GM19351 (cell line): Measurements from ENCODE around the gene CTRB1.

Source experiments
- ATAC-seq: cut with Tn5 transposase; IDR thresholded peaks from one replicate; pipeline ENCODE4 v1.9.1; 2021; ENCODE audit warnings: mild to moderate bottlenecking, moderate library complexity; ENCODE audit not compliant: unreplicated experiment

Gene CTRB1

DNA sequence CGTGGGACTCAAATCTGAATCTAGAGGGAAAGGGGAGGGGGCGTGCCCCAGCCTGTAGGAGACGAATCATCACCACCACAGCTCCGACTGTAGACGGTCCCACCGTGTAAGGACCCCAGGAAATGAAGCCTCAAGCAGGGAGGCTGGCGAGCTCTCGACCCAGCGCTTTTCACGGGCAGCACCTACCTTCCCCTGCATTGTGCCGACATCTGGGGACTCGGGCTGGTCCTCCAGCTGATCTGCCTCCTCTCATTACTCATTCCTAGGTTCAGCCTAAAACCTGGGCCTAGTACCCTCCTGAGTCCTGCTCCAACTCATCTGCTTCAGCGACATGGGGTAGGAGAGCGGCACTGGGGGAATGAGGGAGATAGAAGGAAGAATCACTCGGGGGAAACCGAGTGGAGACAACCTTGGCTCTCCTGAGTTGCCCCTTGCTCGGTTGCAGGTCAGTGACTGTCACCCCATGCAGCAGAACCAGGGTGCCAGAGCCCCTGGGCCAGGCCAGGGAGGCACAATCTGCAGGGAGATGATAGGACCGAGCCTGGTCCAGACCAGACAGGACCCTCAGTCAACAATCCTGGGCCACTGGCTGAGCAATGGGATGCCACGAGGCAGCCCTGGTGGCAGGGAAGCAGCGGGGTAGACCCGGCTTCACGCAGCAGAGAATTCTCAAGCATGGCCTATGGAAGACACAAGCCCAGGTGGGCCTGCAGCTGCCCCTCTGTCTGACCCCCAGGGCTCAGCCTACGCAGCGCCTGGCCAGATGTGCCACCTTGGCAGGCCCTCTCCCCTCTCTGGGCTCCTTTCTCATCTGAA lies 33.5 kb downstream of the CTRB1 start:
- no peak for ATAC-seq

- ATAC-seq: no peak
These were observed 34.4 kb downstream of the CTRB1 start for GRCh38 chr16:75252946-75253911.

DNA sequence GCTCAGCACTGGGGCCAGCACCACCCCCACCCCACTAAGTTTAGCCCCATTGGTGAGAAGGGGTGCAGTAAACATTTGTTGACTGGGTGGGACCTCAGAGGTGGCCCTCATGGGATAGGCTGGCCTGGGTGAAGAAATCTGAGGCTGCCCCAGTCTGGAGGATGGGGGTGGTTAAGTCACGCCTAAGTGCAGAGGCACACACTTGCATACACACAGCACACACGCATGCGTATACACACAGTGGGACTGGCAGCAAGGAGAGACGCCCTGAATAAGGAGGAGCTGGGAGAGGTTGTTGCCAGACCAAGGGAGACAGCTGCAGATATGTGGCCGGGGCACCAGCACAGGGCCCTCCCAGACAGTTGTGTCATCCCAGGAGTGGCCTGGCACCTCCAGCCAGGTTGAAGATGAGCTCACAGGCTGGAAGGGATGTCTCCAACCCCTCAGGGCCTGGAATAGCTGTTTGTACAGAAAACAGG lies 35.6 kb downstream of the CTRB1 start:
- no peak for ATAC-seq

- no peak for ATAC-seq
These were observed 37.3 kb downstream of the CTRB1 start for GRCh38 chr16:75256059-75256571.

- no peak for ATAC-seq
These were observed 38.0 kb downstream of the CTRB1 start for GRCh38 chr16:75256696-75257343.

- no peak for ATAC-seq
These were observed 39.4 kb downstream of the CTRB1 start for GRCh38 chr16:75257886-75258806.

- ATAC-seq: no peak
These were observed 40.0 kb downstream of the CTRB1 start for GRCh38 chr16:75258807-75259141.

- ATAC-seq: no peak
These were observed 42.2 kb downstream of the CTRB1 start for GRCh38 chr16:75260851-75261589.

GRCh38 chr16:75261590-75262078 lies 42.8 kb downstream of the CTRB1 start:
- no peak for ATAC-seq

DNA sequence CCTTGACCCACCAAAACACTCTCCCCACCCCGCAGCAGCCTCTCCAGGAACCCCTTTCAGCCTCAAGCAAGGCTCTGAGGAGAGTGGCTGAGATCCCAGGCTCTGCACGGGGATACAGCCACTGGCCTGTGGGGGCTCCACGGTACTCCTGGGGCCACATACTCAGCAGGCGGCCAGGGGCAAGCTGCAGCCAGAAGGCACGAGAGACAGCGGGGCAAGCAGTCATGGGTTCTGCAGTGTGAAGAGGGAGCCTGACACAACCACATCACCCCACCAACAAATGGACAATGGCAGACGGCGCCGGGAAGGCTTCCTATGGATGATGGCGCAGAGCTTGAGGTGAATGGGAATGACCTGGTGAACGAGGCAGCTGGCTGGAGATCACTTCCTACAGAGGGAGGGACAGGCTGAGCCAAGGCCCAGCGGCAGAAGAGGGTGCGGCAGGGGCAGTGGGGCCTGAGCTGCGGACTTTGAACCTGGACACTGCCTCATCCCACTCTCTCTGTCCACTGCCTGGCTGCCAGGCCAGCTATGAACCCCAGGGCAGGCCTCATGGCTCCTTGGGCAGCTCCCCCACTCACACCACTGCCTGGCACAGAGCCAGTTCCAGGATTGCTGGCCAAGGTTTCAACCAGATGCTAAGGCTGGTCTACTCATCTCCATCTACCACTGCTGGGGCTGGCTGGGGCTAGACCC lies 43.5 kb downstream of the CTRB1 start:
- ATAC-seq: no peak

DNA sequence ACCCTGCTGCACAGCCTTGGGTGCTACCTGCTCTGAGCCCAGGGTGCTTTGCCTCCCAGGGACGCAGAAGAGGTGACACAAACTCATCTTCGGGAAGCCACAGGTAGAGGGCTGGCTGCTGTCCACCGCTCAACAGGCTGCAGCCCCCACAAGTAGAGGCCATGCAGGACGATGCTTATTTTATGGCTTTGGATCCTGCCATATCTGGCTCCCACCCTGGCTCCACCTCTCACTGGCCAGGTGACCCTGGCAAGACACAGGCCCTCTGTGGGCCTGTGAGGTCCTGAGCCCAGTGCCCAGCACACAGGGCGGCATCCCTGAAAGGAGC lies 44.0 kb downstream of the CTRB1 start:
- ATAC-seq: no peak

GRCh38 chr16:75263291-75263962 lies 44.6 kb downstream of the CTRB1 start:
- ATAC-seq: no peak

DNA sequence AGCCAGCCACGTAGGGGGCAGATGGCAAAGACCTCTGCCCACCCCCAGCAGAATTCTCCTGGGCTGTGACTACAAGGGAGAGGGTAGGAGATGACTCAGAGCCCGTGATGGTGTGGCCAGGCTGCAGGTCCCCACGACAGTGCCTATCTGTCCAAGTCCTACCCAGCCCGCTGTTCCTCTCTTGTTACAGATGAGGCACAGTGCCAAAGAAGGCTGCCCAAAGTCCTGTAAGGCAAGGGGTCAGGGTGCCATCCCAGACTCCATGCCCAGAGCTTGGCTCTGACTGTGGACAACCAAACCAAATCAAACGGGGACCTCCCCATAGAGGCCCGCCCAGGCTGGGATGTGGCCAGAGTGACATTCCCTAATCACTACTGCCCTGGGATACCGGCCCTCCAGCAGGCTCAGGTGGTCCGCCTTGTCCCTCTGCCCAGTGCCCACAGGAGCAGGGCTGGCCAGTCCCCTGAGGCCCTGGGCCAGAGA lies 45.2 kb downstream of the CTRB1 start:
- ATAC-seq: no peak

DNA sequence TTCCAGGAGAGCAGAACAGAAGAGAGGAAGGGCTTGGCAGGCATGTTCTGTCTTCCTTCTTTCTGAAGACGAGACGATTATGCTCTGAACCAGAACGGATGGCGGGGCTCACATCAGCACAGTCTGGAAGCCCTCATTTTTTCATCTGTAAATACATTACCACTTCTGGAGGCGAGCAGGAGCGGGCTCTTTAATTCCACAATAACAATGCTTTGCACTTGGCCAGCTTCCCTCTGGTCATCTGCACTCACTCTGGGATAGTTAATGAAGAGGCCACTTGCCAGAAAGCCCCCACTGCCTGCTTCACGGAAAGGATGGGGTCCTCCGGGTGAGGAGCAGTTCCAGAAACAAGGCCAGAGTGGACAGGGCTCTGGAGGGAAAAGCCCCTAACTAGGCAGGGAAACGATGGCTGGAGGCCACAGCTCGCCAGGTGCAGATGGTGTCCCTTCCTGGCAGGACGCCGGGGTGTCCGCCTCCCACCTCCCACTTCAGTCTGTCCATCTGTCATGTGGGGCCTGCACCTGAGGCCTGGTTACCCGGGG lies 45.7 kb downstream of the CTRB1 start:
- no peak for ATAC-seq

DNA sequence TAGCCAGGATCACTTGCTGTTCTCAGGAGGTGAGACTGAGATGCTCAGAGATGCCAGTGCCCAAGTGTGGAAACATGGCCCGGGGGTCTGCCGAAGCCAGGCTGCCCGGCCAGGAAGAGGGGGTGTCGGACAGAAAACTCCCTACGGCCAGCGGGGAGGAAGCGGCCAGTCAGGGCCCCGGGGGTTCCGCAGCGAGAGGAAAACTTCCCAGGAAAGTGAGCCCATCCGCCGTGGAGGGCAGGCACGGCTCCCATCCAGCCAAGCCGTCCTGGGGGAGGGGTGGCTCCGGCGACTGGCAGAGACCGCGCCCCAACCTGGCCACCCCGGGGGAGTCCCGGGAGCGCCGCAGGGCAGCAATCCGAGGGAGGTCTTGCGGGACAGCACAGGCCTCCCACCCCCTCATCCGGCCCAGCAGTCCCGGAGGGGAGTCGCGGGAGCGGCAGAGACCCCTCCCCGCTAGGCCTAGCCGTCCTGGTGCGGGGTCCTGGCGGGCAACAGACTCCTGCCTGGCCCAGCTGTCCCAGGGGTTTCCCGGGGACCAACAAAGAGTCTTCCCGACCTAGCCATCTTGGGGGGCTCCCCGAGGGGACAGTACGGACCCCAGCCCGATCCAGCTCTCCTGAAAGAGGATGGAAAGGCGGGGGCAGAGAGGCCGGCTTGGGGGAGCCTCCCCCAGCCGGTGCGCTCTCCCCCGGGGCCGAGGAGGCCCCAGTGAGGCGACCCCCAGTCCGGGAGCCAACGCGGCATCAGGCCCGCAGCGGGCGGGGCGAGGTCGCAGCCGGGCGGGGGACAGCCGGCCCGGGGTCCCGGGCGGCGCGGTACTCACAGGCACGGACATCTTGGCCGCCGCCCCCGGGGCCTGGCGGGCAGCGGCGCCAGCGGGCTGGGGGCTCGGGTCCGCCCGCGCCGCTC lies 46.5 kb downstream of the CTRB1 start:
- peak; percentile 32 for ATAC-seq

DNA sequence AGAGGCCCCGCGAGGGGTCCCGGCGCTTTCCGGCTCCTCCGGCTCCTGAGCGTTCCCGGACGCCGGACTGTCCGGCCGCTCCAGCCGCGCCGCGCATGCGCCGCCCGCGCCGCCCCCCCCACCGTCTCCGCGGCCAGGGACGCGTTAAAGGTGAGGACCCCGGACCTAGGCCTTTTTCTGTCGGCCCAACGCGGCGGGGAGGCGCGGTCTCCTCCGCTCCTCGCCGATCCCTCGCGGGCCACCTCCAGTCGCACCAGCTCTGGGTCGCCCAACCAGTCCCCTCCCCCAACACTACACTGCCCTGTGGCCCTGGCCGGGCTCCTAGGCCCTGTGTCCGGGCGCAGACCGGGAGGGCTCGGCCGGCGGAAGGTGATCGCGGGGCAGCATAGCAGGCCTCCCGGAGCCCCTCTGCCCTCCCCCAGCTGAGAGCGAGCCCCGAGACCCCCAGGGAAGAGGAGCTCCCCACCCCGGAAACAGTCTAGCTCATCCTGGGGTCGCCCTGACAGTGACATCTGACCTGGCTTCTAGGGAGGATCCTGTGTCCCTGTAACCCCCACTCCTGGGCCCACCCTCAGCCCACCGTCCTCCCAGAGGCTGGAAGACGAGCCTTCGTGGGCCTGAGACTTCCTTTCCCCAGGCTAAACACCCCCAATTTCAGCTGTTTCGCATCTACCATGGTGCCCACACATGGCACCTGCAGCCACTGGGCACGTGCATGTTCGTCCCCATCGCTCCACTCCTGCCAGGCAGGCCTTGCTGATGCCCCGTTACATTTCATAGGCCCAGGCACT lies 47.3 kb downstream of the CTRB1 start:
- ATAC-seq: peak; percentile 74
